Activated naive CD4-positive, alpha-beta T cell treated with Interleukin-2 at 50 U/mL for 16 hours (primary cell): ENCODE data around the gene KLK2.

Experiments
- DNase-seq: peaks from one replicate; pipeline ENCODE4 v3.0.0-alpha.2; 2020

Gene KLK2

GRCh38 chr19:50851620-50852019, 21.6 kb upstream of the KLK2 start:
- no peak for DNase-seq

GRCh38 chr19:50854636-50855410, 18.4 kb upstream of the KLK2 start, which contains the start of gene KLK3:
KLK3 (plus strand) TSS chr19:50854915; CDS start chr19:50854956, 41 bp downstream.
- no peak for DNase-seq

- no peak for DNase-seq
Observed at GRCh38 chr19:50857366-50857765, 15.9 kb upstream of the KLK2 start.

- DNase-seq: no peak
Observed at GRCh38 chr19:50858886-50859285, 14.4 kb upstream of the KLK2 start.

- DNase-seq: no peak
Observed at GRCh38 chr19:50859849-50860248, 13.4 kb upstream of the KLK2 start.

- no peak for DNase-seq
Observed at GRCh38 chr19:50861010-50861409, 12.2 kb upstream of the KLK2 start.

- no peak for DNase-seq
Observed at GRCh38 chr19:50861496-50862286, 11.5 kb upstream of the KLK2 start.

- DNase-seq: no peak
Observed at GRCh38 chr19:50869479-50869878, 3.8 kb upstream of the KLK2 start.

GRCh38 chr19:50870417-50871089, 2.7 kb upstream of the KLK2 start:
- DNase-seq: no peak

- no peak for DNase-seq
Observed at GRCh38 chr19:50874211-50874610, 972 bp downstream of the KLK2 start.

GRCh38 chr19:50875795-50876422, 2.7 kb downstream of the KLK2 start:
- DNase-seq: no peak

GRCh38 chr19:50876456-50876855, 3.2 kb downstream of the KLK2 start:
- DNase-seq: no peak

GRCh38 chr19:50877338-50877737, 4.1 kb downstream of the KLK2 start:
- DNase-seq: no peak

- no peak for DNase-seq
Observed at GRCh38 chr19:50878851-50879250, 5.6 kb downstream of the KLK2 start.

GRCh38 chr19:50880241-50880640, 7.0 kb downstream of the KLK2 start:
- no peak for DNase-seq

GRCh38 chr19:50882188-50882587, 8.9 kb downstream of the KLK2 start:
- no peak for DNase-seq

GRCh38 chr19:50889638-50890037, 16.4 kb downstream of the KLK2 start:
- DNase-seq: no peak

GRCh38 chr19:50890422-50891252, 17.4 kb downstream of the KLK2 start:
- DNase-seq: no peak

GRCh38 chr19:50891253-50891625, 18.0 kb downstream of the KLK2 start:
- no peak for DNase-seq

GRCh38 chr19:50893047-50893736, 20.0 kb downstream of the KLK2 start:
- DNase-seq: no peak

GRCh38 chr19:50894478-50895356, 21.5 kb downstream of the KLK2 start:
- DNase-seq: no peak
